GM19463 (cell line): Measurements from ENCODE around the gene MCTP2.
"Not testable (repeated sequence)": the region's sequence is repeated elsewhere in the genome, so short reads cannot be mapped to it uniquely, and the experiment has no call there.

Experiments used
- ATAC-seq: cut with Tn5 transposase; IDR thresholded peaks from one replicate; pipeline ENCODE4 v1.9.1; 2021; ENCODE audit warnings: mild to moderate bottlenecking, moderate library complexity; ENCODE audit not compliant: unreplicated experiment

The MCTP2 gene

DNA sequence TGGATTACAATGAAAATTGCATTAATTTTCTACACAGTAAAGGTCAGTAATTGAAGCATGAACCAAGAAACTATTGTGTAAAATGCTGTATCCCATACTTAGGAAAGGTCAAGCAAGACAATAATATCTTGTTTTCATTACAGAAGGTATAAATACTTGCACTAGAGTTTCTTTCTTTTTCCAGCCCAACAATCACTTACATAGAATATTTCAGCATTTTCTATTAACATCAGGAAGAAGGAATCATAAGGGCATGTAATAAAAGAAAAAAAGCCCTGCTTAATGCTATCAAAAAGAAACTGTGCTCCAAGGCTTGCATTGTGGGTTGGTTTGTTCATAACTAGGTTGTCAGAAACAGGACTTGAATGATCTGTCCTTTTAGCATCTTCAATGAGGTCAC is 215.1 kb downstream of the MCTP2 start:
- ATAC-seq = no peak

DNA sequence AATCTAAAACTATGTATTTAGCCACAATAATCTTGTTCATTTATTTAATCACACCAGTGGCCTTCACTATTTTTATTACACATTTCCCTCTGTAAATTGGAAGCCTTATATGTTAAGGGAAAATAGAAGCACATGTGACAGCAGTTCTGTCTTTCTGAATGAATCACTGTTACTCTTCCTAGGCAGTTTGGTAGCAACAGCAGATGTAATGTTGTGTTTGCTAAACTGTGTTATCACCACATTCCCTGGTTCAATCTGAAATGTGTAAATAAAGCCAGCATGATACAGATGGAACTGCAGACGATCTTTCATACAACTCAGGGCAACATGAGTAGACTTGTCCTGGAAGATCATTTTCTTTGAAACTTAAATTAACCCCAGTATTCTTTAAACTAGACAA is 220.1 kb downstream of the MCTP2 start:
- no peak for ATAC-seq

DNA sequence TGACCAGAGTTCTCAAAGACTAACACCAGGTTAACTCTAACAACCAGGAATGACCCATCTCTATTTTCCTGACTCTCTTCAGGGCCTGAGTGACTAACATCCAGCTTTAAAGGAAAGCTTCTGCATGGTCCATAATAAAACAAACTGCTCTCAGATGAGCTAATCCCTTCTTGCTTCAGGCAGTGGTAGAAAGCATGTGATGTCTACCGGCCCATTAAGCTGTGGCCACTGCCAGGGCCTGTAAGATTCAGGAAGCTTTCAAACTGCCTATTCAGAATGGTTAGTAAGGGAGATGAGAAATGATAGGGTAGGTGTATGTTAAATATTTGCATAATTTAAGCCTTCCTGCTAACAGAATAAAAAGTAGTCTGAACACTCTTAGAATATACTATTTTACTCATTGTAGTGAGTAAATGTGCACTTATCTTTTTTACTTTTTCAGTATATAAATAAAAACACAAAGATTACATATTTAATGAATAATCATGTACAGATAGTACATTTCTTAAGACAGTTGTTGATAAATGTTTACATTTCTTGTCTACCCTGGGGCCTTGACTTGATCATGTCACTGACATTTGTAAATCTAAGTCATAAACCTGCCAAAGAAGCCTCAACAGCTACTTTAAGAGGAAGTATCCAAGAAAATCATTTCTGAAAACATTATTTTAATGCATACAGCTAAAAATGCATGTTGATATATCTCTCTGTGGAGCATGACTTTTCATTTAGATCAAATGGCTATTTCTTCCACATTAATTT is 222.0 kb downstream of the MCTP2 start:
- ATAC-seq = no peak

DNA sequence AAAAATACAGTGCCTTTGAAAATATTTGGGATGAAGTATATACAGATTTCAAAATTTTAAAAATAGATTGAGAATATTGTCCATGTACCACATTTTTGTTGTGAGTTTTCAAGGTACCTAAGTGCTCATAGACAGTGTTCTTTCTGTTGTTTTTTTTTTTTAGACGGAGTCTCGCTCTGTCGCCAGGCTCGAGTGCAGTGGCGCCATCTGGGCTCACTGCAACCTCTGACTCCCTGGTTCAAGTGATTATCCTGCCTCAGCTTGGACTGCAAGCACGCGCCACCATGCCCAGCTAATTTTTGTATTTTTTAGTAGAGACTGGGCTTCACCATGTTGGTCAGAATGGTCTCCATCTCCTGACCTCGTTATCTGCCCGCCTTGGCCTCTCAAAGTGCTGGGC is 223.9 kb downstream of the MCTP2 start:
- no peak for ATAC-seq

DNA sequence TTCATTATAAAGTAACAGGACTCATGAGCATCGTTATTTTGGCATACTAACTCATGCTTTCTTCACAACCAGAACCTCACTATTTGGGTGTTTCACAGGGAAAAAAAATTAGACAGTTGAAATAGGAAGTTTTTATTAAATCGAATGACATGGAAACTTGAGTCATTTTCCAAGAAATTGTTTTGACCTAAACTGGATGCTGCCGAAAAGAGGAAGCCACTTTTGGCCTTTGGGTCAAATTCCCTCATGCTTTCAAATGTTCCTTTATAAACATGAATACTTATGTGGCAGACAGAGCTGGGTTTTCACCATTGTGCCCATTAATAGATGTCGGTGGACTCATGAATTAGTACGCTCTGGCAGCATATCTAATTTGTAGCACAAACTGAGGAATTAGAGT is 224.9 kb downstream of the MCTP2 start:
- ATAC-seq = no peak

DNA sequence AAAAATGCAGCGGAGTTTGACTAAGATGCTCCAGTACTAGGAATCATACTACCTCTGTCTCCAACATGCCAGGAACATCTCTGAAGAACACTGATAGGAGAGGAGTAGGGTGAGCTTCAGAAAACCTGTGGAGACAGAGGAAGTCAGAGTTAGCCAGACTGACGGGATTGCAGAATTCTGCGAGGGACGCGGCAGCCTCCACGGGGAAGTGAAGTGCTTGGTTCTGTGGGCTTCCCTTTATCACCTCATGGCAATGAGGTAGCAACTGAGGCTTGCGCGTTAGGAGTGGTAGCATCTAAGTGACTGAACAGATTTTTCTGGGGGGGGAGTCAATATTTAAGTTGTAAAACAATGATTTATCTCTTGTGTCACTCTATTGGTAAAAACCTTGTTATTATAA is 226.3 kb downstream of the MCTP2 start:
- ATAC-seq = no peak

DNA sequence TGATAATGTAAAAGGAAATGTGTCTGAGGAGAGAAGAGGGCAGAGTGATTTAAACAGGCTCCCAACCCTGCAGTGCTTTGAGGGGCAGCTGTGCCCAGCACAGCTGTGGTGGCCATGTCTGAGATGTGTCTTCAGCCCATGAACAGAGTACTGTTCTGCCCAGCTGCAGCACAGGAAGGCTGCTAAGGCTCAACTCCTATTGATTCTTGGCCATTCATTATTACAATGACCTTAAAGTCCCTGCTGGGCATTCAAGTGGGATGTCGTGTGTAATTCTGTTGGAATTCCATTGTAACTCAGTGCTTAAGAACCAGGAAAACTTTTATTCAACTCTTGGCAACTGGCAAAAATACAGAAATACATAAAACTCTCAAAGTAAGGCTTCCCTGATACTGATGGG is 229.3 kb downstream of the MCTP2 start:
- no peak for ATAC-seq

DNA sequence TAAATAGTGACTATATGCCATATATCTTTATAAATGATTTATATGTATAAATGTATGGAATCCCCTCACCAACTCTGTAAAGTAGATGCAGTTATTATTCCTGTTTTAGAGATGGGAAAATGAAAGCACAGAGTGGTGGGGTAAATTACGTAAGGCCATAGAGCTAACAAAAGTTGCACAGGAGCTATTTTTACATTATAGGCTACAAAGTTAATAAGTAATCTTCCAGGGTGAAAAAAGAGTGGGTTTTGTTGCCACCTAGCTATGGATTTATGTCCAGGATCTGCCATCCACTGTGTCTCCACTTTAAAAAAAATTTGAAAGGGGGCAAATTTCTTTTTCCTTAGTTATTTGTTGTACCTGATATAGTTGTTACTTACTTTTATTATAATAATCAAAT is 235.7 kb downstream of the MCTP2 start:
- ATAC-seq = peak; percentile 75

DNA sequence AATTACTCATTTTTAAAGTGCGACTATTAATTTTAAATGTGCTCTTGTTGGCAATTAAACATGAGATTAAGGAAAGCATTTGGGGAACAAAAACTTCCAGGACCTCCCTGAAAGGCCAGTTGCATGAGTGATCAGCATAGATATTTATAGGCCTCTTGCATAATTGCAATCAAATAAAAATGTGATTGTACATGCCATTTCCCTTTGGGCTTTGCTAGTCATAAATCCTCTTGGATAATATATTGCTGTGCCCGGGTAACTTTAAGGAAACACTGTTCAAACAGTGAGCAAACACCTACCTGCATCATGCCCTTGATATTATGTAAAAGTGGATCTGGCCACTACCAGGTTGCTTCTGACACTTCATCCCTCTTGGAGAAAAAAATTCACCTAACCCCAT is 239.1 kb downstream of the MCTP2 start:
- ATAC-seq = no peak

DNA sequence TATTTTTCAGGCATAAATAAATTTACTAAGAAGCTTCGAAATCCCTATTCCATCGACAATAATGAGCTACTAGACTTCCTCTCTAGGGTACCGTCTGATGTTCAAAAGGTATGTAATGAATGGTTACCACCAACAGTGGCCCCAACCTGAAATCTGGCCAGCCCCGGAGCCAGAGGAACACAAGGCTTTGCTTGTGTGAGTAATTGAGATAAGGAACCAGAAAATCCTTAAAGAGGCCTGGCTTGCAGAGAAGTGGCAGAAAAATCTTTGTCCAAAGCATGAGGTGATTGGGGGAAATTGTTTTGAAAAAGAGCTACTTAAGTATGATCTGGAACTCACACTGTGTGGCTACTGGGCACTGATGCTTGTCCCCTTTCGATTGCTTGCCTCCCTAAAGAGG is 245.3 kb downstream of the MCTP2 start:
- ATAC-seq = no peak

DNA sequence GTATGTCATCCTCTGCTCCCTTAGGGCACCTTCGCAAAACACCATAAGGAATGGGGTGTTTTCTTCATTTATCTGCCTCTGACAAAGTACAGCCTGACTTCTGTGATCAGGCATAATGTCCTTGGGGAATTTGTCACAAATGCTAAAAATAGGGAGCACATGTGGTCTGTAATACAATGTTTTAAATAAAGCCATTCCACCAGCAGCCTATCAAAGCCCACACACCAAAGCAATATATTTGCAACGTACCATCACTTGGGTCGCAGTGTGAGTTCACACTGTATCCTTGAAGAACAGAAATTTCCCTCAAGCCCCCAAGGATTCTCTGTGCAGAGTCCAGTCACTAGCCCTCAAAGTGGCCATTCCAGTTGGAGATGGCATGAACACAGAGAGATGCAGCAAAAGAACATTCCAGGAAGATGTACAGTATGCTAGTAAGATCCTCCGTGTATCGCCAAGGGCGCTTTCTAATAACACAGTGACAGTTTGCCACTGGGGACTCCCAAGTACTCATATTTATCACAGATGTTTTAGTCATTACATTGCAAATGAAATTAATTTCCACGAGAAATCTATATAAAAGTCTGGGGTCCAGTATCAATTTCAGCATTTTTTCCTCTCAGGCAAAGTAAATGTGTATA is 246.7 kb downstream of the MCTP2 start:
- ATAC-seq = no peak

DNA sequence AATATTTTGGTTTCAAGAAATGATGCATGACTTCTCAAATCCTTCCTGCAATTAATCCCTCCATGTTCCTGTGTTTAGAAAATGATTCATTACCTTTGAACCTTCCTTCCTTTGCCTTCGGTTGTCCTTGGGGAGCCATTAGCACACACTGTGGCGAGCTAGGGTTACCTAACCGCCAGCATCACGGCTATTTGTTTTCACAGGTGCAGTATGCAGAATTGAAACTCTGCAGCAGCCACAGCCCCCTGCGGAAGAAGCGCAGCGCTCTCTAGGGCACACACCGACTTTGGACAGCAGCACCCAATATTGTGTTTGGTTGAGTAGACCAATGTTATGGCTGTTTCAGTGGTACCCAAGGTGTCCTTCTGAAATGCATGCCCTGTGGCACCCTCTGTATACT is 247.4 kb downstream of the MCTP2 start:
- ATAC-seq = no peak

DNA sequence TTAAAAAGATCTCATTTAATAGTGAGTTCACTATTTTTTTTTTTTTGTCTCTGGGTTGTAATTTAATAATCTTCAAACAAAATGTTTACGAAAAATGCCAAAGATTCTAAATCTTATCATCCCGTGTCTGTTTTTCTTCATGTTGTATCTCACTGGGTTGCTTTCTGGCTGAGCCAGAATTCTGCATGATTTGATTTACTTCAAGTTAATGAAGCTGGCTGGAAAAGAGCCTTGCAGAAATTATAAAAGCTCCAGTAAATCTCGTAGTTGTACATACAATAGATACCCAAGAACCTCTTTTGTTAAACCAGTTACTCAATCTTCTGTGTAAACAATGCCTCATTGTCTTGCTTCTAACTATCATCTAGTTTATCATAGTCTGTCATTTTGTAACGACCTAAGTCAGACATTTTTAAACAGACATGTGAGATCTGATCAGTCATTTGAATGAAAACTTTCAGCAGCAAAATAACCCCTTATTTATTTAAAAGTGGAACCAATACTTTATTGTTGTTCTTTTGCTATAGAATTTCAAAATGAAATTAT is 249.0 kb downstream of the MCTP2 start:
- no peak for ATAC-seq

DNA sequence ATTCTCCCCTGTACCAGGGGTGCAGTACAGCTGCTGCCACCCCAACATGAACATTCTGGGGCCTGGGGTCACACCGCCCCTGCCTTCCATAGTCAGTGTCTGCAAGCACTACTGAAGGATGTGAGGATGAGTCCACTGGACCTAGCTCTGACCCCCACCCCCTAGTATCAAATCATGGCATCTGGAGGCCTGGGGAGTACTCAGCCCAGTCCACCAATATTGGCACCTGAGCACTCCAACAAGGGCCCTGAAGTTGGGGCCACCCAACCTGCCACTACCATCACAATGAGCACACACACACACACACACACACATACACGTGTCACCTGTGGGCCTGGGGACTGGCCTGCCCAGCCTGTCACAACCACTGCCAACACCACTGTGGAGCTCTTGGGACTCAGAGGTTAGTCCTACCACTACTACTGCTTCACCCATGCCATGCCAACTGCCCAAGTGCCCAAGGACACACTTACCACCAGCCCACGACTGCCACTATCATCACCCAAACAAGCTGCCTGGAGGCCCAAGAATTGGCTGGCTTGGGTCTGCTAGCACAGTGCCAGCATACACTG is 253.9 kb downstream of the MCTP2 start:
- no peak for ATAC-seq

DNA sequence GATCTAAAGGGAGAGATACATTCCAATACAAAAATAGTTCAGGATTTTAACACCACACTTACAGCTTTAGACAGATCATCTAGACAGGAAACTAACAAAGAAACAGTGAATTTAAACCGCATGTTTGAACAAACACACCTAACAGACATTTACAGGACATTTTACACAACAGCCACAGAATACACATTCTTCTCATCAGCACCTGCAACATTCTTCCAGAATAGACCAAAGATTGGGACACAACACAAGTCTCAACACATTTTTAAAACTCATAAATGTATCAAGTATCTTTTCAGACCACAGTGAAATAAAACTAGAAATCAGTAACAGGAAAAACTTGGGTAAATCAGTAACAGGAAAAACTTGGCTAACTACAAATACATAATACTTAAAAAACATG is 256.3 kb downstream of the MCTP2 start:
- ATAC-seq = no peak

DNA sequence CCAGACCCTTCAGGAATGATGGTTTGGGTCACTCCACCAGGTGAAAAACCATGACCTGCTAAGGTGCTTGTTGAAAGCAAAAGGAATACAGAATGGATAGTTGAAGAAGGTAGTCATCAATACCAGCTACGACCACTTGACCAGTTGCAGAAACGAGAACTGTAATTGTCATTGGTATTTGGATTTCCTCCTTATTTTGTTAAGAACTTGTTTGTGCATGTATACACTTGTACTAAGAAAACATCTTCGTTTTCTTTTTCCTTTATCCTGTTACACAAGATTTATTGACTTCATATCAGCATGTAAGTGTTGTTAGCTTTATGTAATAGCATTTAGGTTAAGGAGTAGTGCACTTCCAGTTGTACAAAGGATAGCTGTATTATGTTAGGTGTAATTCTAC is 261.8 kb downstream of the MCTP2 start:
- ATAC-seq = no peak

DNA sequence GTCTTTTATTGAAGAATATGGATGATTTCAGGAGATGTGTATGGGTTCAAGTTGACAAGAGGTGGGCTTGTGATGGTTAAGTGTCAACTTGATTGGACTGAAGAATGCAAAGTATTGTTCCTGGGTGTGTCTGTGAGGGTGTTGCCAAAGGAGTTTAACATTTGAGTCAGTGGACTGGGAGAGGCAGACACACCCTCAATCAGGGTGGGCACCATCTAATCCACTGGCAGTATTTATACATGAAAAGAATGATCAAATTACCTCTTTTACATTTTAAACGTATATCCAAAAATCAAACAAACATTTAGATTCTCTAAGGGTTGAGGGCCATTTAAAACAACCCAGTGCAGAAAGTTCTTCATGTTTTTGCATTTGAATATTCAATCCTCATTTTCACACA is 262.2 kb downstream of the MCTP2 start:
- ATAC-seq = not testable (repeated sequence)

DNA sequence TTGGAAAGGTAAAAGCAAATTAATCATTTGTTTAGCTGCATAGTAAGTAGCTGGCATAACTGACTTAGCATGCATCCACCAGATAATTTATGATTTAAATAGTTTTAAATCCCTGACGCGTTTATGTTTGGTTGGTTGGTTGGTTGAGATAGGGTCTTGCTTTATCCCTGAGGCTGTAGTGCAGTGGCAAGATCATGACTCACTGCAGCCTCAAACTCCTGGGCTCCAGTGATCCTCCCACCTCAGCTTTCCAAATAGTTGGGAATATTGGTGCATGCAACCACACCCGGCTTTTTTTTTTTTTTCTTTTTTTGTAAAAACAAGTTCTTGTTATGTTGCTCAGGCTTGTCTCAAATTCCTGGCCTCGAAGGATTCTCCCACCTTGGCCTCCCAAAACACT is 263.4 kb downstream of the MCTP2 start:
- ATAC-seq = no peak

DNA sequence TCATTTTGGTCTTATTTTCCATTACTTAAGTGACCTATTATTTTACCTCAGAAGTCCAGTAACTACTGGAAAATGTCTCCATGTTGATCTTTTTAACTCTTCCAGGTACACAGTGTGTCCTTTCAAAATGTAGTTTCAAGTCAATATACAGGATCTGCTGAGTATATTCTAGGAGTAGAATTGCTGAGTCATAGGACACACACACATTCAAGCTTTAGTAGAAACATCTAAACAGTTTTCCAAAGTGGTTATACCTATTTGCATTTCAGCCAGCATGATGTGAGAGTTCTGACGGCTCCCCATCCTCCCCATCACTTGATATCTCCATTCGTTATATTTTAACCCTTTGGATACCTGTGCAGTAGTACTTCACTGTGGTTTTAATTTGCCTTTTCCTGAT is 271.9 kb downstream of the MCTP2 start:
- no peak for ATAC-seq

DNA sequence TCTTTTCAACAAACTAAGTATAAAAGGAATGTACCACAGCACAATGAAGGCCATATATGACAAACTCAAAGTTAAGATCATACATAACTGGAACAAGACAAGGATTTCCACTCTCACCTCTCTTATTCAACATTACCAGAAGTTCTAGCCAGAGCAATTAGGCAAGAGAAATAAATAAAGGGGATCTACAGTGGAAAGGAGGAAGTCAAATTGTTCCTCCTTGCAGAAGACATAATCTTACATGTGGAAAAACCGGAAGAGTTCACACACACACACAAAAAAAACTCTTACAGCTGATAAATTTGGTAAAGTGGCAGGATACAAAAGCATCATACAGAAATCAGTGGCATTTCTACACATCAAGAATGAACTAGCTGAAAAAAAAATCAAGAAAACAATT is 277.9 kb downstream of the MCTP2 start:
- ATAC-seq = no peak

DNA sequence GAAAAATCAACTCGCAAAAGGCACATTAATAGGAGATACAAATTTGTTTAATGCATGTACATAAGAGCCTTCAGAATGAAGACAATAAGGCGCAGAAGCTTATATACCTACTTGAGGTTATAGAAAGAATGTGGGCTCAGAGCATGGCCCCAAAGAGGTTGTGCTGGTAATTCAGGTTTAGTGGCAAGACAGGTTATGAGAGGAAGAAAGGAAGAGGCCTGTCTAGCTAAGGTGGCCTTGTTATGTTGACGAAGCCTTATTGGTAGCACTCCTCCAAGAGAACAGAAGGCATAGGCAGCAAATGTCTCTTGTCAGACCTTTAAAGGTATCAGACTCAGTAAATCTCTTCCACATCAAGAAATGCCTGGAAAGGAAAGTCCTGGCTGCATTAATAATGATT is 290.8 kb downstream of the MCTP2 start:
- no peak for ATAC-seq

DNA sequence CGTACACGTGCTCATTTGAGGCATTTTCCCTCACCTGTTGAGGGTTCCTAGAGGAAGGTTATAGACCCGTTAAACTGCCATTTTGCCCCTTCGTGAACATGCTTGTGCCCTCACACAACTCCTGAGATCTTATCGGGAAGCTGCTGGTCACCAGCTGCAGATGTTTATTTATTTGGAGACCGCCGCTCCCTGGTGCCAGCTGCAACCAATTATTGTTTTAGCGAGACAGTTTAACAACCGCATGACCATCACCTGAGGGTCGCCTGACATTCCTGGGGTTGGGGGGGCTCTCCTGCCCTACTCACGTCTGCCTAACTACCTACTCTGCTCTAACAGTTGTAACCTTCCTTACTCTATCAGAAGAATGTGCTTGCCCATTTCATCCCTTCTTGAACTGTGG is 292.5 kb downstream of the MCTP2 start:
- ATAC-seq = no peak
